GM12892 (cell line): Measurements from ENCODE around the gene ABCF2.

Experiments
- DNase-seq: peaks from one replicate; pipeline ENCODE4 v3.0.0; 2011; ENCODE audit not compliant: insufficient read length
- FAIRE-seq: peaks from 2 replicates; lab custom pipeline; 2011; peaks lifted over from hg19 to GRCh38; lab: Jason Lieb, UNC
- POLR2A ChIP-seq: IDR thresholded peaks from 2 replicates; pipeline ENCODE4 v1.6.1; 2011; ENCODE audit warnings: low read depth, low read length, control low read depth
- POLR2AphosphoS5 ChIP-seq: IDR thresholded peaks from 2 replicates; pipeline ENCODE4 v1.6.1; 2011; ENCODE audit warnings: low read depth, low read length, control low read depth
- TAF1 ChIP-seq: IDR thresholded peaks from 2 replicates; pipeline ENCODE4 v1.6.1; 2011; ENCODE audit warnings: low read depth, mild to moderate bottlenecking, control low read depth, low read length, borderline replicate concordance

The ABCF2 gene

DNA sequence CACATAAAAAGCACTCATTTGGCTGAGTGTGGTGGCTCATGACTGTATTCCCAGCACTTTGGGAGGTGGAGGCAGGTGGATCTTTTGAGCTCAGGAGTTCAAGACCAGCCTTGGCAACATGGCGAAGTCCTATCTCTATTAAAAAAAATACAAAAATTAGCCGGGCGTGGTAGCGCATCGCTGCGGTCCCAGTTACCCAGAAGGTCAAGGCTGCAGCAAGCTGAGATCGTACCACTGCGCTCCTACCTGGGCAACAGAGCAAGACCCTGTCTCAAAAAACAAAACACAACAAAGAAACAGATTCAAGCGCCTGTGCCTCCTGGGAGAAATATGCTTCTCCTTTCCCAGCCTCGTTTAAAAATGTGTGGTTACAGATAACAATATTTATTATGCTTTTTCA, 2.2 kb upstream of the ABCF2 start:
- DNase-seq, result no peak
- no peak for FAIRE-seq
- TF ChIP-seq POLR2AphosphoS5 (no peak), POLR2A (no peak), TAF1 (no peak)

DNA sequence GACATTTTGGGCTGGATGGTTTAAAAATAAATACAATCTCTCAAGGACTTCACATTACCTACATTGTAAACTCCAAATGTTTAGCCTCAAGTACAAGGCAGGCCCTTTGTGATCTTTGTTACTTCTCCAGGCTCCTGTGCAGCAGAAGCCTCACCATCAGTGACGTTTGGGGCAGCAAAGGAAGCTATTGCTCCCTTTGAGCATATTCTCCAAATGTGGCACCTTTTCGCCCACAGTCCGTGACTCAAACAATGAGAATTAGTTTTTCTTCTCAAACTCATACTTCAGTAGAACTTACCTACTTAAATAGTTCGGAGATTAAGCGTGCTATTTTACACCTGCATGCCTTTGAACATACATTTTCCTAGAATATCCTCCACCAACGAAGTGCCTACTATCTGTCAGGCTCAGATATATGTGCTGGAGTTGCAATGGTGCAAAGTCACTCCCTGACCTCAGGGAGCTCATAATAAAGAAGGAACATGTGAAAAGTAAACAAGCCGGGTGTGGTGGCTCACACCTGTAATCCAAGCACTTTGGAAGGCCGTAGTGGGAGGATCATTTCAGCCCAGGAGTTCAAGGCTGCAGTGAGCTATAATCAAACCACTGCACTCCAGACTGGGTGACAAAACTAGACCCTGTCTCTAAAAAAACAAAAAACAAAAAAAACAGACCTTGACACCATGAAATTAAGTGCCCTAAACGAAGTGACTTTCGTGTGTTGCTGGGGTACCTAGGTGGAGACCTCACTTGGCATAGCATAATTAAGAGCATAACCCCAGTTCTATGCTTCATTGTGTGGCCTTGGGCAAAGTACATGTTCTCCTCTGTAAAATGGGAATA, 1.2 kb upstream of the ABCF2 start:
- TF ChIP-seq TAF1 (no peak), POLR2AphosphoS5 (no peak), POLR2A (no peak)
- FAIRE-seq (no peak), DNase-seq (no peak)

DNA sequence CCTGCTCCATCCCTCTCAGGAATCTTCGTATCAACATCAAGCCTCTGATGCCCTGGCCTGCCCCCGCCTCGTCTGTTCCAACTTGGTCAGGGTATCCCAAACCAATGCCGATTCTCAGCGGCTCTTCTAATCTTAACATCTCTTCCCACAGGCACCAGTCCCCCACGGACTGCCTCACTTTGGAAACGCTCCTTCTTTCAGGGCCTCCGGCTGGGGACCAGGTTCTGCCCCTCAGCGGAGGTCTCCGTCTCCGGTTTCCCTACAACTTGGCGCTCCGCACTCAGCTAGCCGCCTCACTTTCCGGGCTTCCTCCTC, 488 bp downstream of the ABCF2 start:
- no peak for DNase-seq
- no peak for FAIRE-seq
- TF ChIP-seq POLR2A (no peak), POLR2AphosphoS5 (no peak), TAF1 (no peak)

DNA sequence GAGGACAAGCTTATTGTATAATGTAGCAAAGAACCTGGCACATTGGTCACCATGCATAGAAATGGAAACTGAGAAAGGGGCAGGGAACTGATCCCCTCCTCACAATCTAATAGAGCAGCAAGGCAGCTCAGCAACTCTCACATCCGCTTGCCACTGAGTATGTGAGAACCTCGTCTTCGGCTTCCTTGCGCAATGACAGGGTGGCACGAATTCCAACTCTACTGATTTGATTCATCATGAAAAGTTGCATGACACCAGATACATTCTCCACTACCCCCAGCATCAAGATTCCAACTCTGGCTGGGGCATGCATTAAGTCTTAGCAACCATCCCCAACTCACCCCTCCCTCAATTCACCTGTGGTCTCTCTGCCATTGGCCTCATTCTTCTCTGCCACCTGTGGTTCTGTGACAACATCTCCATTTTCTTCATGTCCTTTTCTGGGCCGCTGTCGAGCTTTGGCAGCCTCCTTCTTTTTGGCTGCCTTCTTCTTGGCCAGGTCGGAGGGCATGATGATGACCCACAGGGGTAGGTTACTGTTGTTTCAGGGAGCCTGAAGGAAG, 976 bp downstream of the ABCF2 start:
- DNase-seq (no peak), FAIRE-seq (no peak)
- TF ChIP-seq TAF1 (no peak), POLR2A (no peak), POLR2AphosphoS5 (no peak; the same call in 1 of the 2 replicates)

DNA sequence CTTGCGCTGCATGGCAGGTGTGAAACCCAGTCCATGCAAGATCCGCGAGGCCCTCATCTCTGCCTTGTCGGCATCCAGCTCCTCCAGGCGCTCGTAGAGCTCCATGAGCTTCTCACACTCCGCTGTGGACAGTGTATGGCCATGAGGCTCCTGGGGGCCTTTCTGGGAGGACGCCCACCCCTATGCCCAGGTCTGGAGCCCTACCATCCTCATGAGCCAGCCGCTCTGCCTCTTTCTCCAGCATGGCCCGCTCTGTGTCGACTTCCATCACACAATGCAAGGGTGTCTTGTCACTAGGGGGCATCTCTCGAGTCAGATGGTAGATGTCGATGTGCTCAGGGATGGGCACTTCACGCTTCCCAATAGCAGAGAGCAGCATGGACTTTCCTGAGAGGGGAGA, 3.3 kb downstream of the ABCF2 start:
- no peak for FAIRE-seq
- TF ChIP-seq POLR2A (no peak), TAF1 (no peak), POLR2AphosphoS5 (no peak)
- no peak for DNase-seq

DNA sequence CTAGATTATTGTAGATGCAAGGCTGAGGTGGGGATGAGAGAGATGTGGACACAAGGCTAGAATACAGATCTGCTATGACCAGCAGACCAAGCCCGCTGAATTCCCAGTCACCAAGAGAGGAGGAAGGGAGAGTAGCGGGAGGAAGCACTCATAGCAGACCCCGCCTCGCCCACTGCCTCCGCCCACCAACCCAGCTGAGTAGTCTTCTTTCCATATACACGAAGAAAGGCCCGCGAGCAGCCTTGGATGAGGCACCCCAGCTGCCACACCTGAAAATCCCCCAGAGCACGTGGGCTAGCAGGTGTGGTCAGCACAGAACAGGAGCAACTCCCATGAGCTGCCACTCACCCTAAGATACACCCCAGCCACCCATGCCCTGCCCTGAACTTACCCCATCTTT, 8.8 kb downstream of the ABCF2 start:
- no peak for FAIRE-seq

DNA sequence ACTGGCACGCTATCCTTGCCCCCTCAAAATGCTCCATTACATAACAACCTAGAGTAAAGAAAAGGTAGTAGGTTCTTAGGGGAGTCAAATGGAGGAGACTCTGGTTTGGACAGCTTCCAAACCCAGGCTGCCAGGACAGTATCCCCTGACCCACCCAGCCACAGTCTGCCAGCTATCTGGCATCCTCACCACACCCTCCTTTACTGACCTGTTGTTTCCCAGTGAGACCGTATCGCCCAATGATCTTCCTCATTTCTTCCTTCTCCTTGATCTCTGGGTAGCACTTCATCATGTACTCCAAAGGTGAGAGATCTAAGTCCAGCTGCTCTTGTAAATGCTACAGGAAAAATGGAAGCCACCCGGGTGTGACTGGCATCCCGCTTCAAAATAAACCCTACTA, 11.6 kb downstream of the ABCF2 start:
- FAIRE-seq, result no peak
- TF ChIP-seq POLR2A (no peak), POLR2AphosphoS5 (no peak), TAF1 (no peak)
- DNase-seq, result no peak

More for the DNA sequence above, 8.8 kb downstream of the ABCF2 start:
- no peak for DNase-seq
- TF ChIP-seq POLR2A (no peak), POLR2AphosphoS5 (no peak), TAF1 (no peak)

DNA sequence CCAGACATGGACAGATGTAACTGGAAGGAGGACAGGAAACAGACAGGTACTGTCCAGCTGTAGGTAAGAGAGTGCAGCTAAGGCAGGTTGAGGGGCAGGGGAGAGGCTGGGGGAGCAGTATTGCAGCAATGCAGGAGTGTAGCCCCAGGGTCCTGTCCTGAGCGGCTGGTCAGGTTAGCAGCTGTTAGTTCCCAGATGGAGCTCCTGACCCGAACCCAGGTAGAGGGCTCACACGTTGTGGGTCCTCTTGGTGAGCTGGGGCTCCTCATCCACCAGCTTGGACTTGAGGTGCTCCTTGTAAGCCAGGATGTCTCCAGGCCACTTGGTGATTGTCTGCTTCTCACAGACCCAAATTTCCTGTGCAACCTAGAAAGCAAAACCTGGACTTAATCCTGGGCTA, 13.2 kb downstream of the ABCF2 start:
- TF ChIP-seq POLR2A, result no peak; the same call in 1 of the 2 replicates
- no peak for TF ChIP-seq POLR2AphosphoS5
- TF ChIP-seq TAF1, result no peak
- DNase-seq, result no peak
- FAIRE-seq, result no peak

DNA sequence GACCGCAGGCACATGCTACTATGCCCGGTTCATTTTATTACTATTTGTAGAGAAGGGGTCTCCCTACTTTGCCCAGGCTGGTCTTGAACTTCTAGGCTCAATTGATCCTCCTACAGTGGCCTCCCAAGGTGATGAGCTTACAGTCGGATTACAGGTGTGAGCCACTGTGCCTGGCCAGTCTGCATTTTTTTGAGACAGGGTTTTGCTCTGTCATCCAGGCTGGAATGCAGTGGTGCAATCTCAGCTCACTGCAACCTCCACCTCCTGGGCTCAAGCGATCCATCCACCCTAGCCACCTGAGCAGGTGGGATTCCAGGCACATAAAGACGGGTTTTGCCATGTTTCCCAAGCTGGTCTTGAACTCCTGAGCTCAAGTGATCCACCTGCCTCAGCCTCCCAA, 14.4 kb downstream of the ABCF2 start:
- FAIRE-seq, result no peak
- TF ChIP-seq POLR2A (no peak), TAF1 (no peak), POLR2AphosphoS5 (no peak)
- DNase-seq, result no peak

DNA sequence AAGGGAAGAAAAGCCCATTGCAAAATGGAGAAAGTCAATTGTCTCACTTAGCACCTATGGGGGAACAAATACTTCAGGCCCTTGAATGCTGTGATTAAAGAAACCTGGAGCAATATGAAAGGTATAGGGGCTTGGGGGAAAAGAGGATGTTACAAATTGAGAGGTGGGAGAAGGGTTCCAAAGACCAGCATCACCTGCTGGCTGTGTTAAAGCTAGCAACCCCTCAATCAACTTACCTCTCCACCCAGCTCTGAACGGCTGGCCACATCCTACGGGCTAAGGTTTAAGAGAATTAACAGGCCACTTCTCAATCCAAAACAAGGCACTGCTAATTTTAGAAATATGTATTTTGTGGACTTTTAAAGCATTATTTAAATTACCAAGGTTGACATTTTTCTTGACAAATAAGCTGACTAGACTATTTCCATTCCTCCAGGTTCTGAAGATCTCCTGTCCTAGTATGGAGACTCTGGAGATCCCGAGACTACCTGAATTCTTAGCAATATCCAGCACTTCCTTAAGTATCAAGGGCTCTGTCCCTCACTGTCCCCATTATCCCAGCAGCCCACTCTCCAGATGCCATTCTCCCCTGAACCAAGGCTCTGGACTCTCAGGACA, 15.7 kb downstream of the ABCF2 start:
- no peak for FAIRE-seq
- no peak for TF ChIP-seq POLR2A
- TF ChIP-seq TAF1, result no peak
- TF ChIP-seq POLR2AphosphoS5, result no peak
- no peak for DNase-seq

DNA sequence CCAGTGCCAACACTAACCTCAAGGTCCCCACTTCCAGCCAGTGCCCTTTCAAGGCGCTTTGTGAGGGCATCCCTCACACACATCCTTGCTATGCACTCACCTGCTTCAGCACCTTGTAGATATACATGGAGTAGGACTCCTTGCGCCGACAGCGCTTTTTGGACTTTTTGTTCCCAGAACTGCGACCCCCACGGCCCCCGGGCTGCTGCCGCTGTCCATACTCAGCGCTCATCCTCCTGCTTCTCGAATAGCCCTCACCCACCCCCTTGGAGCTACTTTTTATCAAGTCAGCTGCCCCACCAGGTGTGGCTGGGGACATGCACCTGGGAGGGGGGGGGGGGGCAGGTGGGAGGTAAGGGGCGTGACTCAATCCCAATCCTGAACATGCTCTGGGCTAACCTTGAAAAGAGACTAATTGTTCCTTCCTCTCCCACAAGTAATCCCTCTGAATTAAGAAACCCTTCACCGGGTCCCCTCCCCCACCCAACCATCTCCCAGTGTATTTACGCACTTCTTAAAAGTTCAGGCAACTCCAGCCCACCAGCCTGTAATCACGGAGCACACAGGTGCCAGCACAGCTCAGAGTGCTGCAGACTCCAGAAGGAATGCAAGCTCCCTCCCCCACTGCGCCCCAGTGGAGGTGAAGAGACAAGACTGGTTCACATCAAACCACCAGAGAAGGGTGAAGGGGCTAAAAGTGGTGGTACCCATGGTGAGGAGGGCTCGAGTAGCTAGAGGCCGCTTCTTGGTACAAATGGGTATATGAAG, 16.7 kb downstream of the ABCF2 start, which contains the start of gene H2BK1:
Gene H2BK1, minus strand, starts transcription at position 402 of the 768 bp plus-strand sequence. Its CDS starts 170 bp downstream, at position 232.
- FAIRE-seq (no peak), DNase-seq (no peak)
- TF ChIP-seq POLR2A (no peak), TAF1 (no peak), POLR2AphosphoS5 (no peak)

DNA sequence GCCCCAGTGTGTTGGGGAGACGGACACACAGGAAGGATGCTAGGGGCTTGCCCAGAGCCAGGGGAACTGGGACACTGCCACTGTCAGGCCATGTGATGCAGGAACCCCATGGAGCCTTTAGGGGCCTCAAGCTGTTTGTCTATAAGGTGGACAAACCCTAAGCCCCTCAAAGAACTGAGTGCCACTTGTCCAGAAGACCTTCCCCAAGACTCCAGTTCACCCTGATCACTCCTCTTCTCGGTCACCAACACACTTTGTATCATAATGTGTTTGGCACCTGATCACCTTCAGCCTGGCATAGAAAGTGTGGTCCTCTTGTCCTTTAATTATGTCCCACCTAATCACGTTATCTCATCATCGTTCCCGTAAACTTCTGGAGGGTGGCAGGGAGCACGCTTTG, 17.4 kb downstream of the ABCF2 start:
- FAIRE-seq (no peak), DNase-seq (no peak)
- no peak for TF ChIP-seq POLR2AphosphoS5
- no peak for TF ChIP-seq POLR2A
- no peak for TF ChIP-seq TAF1
